HL-60/S4 treated with phorbol 12-myristate 13-acetate at 8.2 ng/mL for 4 days and 3 days (cell line): ENCODE data around the gene SGK1.

Experiments used
- in situ Hi-C: fragments of 300-500 bp; cut with MboI; formaldehyde crosslinking; loops from 2 replicates; pipeline ENCODE4 v1.15.0; 2022; ENCODE audit warnings: low sequenced_read_pairs

Gene SGK1

DNA sequence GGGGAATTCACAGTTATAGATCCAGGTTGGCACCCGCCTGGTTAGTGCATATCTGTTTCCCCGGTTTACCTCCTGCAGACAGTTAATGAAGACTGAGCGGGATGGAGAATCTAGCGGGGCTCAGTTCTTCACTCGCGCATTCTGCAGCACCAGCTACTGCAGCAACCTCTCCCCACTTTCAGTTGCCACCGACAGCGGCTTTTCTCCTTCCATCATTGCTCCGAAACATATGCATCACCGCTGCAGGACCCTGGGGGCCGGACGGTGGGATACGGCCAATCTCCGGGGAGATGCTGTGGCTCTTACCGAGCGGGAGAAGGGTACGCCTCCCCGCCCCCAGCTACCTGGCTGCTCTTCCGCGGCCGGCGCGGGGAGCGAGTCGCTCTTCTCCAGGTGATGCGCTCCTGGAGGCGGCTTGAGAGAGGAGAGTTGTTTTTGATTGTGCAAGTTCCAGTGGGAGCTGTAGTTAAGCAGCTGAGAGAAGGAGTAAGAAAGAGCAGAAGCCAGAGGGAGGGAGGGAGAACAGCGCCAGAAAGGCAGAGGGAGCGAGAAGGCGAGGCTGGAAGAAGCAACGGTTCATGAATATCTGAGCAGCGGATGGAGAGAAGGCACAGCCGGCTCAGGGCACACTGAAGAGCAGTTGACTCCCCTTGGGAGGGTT, at the start of gene SGK1:
Gene SGK1, minus strand, starts transcription at position 642 of the 661 bp plus-strand sequence. CDS start 652 bp downstream, outside the sequence.
- in situ Hi-C loops = no loop called here

DNA sequence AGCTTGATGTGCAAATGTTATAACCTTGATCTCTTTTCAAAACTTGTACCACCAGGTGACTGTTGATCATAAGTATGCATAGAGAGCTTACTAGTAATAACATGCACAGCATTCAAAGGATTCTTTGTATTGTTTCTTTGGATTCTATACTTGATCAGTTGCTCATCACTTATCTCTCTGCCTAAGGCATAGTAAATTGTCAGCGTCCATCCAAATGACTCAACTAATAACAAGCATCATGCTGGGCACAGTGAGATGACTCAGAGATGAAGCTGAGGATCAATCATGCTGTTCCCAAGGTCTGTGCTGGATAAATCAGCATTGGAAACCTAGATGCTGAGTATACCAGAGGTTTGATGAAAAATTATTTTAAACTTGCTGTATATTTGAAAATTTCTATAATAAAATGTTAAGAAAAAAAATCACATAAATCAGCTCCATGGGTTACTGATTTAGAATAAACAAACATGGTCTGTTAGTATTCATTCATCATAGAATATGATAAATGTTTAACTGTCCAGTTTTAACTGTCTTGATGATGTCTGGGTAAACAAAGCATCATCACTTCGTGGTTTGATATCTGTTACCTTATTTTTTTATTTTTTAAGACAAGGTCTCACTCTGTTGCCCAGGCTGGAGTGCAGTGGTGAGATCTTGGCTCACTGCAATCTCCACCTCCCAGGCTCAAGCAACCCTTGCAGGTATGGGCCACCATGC, 45.6 kb upstream of the SGK1 start:
- in situ Hi-C loops = no loop called here

DNA sequence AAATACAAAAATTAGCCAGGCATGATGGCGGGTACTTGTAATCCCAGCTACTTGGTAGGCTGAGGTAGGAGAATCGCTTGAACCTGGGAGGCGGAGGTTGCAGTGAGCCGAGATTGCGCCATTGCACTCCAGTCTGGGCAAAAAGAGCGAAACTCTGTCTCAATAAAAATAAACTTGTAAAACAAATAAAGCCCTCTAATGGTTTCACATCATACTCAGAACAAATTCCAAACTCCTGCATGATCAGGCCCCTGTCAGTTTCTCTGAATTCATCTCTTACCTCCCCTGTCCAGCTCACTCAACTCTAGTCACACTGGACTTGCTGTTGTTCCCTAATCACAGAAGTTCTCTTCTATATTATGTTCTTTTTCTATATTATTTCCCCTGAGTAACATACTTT, 43.1 kb upstream of the SGK1 start:
- in situ Hi-C loops = no loop called here

DNA sequence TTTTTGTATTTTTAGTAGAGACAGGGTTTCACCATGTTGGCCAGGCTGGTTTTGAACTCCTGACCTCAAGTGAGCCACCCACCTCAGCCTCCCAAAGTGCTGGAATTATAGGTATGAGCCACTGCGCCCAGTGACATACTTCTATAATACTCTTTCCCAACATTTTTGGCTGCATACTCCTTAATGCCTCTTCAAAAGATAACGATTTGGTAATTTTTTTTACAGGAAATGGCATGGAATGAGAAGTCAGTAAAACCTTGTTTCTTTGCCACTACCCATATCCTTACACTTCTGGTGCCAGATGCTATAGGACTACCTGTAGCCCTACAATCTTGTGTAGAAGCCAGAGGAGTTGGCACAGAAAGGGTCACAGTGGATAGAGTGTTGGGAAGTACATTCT, 41.4 kb upstream of the SGK1 start:
- in situ Hi-C loops = no loop called here

DNA sequence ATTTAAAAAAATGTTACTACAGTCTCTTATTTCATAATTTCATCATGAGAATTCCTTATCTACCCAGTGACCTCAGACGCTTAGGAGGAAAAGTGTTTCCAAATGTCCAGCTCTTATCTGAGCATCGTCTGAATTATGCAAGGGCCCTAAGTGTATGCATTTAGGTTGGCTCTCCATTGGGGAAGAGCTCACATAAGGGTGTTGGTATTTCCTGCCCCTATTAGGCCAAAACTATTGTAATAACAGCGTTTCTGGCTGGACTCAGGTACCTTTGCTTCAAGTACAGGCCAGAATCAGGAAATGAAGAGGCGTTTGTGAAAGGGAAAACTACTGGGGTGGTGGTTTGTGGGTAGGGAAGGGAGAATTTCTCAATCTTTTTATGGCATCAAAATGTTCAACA, 40.4 kb upstream of the SGK1 start:
- in situ Hi-C loops = no loop called here

DNA sequence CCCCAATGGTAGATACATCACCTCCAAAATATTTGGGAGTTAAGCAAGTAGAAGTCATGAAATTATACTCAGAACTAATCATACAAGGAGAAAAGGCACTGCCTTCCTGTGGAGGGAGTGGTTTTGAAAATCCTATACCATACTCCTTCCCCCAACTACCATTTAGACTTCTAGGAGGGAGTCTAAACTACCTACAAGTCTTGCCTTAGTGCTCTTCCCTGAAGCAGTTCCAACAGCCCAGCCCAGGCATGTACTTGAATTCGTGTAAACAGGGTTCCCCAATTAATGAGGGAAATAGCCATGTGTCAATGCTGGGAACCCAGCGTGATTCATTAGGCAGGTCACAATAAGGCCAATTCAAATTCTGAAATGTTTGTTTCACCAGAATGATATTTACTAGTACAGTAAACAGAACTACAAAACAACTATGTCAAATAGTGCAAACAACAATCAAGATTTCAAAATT, 39.1 kb upstream of the SGK1 start:
- in situ Hi-C loops = no loop called here

DNA sequence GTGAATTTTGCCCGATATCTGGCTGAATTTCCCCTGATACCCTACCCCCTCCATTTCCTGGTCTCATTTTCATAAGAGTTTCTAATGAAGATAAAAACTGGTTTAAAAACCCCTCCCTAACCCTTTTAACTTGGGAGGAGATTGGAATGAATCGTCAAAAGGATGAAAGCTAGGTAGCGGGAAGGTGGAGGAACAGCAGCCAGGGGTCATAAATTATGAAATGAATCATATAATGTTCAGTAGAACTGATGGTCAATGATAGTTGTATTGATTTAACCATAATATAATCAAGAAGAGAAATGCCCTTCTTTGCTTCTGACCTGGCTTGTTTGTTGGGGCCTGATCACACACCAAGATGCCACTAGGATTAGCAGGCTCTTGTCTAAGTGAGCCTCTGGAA, 38.5 kb upstream of the SGK1 start:
- in situ Hi-C loops = no loop called here

DNA sequence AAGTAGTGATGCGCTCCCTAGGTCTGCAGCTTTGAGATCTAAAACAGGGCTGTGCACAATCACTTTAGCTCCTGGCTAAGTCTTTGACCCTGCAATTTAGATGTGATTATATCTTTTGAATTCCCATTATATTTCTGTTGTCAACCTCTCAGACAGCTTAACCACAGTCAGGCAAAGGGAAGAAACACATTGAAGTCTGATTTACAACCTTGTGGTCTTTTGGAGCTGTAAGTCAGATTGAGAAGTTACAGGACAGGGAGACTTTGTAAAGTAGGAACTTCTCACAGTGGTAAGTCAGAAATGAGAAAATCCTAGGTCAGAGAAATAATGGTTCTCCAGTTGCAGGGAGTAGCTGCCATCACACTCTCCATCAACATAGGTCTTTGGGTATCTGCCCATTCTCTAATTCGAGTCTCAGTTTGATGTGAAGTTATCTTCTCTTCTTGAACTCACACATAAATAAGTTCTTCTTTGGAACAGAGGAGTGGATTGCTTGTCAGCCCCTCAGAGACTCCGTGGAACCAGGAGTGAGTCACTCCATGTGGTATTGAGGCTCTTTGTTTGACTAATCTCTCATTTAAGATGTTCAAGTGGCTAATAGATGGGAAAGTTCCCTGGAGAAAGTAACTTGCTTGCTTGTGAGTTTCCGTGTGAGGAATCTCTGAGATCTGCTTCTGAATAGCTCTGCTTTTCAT, 35.0 kb upstream of the SGK1 start:
- in situ Hi-C loops = no loop called here

DNA sequence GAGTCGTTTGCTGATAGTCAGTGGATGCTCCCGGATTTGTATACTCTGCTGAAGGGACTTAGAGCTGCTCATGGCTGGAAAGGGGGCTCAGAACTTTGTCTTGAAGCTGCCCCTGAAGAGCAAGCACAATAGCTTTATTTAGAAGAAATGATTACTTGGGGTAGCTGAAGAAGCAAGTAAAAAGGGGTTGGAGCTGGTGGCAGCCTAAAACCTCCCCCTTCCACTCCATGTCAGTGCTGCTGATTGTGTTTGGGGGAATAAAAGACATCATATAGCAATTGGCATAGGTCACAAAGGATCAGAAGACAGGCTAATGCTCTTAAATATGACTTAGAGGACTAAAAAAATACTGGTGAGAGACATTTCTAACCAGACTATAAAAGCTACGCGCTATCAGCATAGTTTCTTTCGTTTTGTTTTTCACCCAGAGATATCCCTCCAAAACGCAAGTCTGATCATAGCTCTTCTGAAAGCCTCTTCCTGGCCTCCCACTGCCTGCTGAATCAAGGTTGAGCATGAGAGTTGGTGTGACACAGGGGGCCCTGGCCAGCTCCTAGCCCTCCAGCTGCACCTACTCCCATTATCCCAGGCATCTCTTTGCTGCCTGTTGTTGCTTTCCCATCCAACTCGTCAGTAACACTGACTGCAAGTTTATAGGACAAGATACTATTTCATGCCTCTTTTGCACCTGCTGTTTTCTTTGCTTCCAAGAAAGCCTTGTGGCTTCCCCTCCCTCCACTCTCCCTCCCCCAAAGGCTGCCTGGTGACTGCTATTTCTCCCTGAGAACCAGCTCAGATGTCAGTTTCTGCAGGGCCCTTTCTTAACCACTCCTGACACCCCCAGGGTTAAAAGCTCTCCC, 33.9 kb upstream of the SGK1 start:
- in situ Hi-C loops = no loop called here

DNA sequence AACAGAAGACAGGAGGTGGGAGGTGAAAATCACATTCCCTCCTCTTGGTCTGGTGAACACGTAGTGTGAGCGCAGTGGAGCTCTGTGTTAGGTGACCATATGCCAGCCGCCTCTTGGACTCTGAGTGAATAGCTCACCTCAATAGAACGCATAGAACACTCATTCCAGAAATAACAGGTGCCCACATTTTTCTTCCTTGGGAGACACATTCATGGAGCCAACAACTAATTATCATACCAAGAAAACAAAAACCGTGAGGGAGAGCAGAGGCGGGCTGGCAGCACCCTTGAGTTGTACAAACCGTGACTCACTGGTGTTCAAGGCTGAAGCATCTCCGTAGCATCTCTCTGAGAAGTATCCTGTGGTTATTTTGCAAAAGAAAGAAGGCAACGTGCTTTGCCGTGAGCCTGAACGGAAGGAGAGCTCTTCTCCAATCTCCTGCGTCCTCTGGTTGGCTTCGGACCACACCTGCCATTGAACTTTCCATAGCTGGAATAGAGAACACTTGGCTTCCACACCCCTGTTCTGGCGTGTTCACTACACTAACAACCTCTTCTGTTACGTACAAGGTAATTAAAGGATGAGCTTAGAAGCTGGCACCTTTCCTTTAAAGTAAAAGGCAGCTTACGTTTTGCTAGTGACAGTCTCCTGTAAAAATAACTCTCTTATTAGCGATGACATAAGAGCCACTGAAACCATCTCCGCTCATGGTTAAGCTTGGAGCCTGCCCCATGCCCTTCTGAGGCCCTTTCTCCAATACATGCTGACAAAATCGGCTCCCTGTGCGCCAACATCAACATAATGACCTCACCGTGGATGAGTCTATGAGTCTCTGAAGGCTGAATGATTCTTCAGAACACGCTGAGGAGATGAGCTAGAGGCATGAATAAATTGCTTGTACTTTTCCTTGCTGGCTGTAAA, 30.2 kb upstream of the SGK1 start:
- in situ Hi-C loops = no loop called here

DNA sequence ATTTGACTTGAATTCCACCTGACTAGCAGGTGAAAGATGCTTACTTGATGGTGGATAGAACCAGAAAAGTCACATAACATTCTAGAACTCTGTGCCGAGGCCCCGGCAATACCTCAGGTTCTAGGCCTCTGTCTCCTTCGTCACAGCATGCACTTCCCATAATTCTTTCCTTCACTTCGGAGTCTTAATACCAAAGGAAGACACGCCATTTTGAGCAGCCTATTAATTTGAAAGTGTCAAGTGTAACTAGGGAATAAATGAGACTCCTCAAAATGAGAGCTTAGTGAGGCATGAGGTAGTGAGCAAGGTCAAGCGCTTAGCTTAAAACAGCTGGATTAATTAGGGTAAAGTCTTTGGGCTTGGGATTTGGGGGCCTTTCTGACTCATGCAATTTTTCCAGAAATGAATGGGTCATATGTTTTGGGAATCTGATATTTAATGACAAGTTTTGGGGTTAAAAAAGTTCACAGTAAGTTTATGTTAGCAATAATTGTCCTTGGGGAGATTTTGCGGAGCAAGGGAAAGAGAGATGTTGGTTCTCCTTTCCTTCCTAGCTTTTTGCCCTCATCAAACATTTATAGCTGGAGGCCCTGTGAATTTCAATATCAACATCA, 29.1 kb upstream of the SGK1 start:
- in situ Hi-C loops = no loop called here

DNA sequence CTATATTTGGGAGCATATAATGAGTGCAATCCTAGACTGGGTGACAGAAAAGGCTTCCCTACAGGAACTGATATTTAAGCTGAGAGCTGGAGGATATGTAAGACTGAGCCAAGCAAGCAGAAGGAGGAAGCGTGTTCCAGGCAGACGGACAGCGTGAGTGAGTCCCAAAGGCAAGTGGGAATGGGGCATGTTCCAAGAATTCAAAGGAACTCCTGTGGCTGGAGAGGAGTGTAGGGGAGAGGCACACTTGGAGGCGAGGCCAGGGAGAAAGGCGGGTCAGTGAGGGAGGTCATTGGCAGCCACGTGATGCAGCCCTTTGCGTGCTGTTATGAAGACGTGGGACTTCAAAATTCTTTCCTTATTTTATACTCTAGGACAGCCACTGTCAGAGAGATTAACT, 27.9 kb upstream of the SGK1 start:
- in situ Hi-C loops = no loop called here

DNA sequence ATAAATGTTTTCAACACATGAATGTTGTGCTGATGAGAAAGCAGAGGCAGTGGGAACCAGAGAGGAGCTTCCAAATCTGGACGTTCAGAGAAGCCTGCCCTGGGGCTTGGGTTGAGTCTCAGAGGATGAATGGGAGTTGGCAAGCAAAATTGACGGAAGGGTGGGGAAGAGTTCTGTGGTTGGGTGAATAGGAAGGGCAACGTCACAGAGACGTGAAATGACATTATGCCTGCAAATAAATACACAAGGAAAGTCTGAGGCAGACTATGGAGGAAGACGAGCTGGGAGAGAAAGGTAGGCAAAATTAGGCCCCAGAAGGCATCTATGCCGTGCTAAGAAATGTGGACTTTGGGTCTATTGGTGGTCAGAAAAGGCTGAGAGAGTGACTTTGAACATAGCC, 25.2 kb upstream of the SGK1 start:
- in situ Hi-C loops = no loop called here

DNA sequence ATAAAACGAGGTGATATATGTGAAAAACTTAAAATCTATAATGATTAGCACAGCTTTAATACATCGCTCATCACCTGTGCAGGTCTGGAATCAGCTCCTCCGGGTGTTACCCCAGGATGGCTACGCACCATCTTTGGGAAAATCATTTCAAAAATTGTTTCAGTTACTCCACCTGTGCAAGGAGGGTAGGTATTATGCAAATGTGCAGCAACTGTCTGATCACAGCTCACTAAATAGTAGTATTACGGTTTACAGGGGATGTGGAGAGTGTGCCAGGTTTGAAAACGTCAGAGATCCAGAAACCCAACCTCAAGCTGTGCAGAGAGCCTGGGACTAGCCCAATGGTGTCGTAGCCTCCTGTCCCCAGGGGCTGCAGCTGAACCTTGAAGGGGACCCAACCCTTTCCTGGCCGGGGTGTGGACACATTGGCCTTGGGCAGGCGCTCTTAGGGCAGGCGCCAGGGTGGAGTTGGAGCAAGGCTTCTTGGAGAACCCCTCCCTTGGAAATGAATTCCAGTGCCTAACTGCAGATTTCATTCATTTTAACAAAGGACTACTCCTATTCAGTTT, 24.2 kb upstream of the SGK1 start:
- in situ Hi-C loops = no loop called here

DNA sequence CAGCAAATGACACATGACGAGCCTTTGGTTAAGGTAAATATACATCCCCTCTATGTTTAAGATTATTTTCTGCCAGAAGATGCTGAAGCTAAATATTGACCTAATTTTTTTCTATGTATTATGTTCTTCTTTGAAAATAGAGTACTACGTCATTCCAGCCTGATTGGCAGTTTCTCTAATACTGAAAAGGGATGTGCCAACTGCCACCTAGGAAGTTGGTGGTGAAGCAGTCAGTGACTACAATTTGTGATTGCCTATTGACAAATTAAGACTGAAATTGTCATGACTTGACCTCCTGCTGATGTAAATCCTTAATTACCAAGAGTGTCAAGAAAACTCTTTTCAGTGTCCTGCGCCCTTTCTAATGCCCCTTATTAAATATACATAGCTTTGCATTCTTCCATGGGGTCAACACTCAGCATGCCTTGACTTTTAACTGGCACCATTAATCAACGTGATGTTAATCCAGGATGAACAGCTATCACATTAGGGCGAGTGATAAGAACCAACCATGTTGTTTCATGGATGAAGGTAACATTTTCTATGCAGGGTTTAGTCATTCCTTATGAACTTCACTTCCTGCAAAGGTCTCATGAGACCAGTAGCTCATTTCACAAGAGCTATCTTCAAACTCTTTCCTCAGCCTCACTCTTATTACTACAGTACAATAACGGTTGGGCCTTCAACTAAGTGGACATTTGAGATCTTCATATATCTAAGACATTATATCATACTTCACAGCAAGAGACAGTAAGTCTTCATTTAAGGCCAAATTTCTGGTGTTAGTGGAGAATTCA, 22.5 kb upstream of the SGK1 start:
- in situ Hi-C loops = no loop called here

DNA sequence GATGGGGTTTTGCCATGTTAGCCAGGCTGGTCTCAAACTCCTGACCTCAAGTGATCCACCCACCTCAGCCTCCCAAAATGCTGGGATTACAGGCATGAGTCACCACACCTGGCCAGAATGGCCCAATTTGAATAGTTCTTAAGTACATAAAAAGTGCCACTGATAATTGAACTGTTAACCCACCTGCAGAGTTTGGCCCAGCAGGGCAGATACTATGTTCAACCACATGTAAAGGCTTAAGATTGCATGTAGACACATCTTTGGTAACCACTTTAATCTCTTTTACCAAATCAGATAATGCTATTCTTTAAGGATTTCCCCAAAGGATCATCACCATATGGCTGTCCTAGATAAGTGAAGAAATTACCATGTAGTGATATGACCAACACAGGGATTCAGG, 21.3 kb upstream of the SGK1 start:
- in situ Hi-C loops = no loop called here

DNA sequence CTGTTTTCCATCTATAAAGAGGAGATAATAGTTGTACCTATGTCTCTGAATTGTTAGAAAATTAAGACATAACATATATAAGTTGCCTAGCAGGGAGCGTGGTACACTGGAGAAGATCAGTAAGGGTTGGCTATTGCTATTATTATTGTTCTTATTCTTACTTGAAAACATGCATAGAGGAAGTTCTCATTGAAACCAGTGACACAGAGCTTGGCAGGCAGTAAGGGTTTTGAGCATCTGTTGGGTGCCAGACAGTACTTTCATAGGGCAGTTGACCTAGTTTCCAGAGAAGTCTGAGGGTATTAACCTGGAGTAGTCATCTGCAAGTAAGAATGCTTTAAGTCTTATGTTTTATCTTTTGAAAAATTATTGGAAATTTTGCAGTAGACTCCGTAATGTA, 13.3 kb upstream of the SGK1 start:
- in situ Hi-C loops = no loop called here

DNA sequence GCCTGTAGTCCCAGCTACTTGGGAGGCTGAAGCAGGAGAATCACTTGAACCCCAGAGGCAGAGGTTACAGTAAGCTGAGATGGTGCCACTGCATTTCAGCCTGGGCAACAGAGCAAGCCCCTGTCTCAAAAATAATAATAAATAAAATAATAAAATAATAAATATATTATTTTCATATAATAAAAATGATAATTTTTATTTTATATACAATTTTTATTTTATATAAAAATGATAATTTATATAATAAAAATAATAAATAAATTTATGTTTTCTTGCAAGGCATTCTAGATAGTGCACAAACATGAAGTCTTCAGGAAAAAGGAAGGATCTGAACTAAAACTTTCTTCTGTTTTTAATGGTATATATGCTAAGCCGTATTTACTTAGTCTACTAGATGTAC, 12.6 kb upstream of the SGK1 start:
- in situ Hi-C loops = no loop called here

DNA sequence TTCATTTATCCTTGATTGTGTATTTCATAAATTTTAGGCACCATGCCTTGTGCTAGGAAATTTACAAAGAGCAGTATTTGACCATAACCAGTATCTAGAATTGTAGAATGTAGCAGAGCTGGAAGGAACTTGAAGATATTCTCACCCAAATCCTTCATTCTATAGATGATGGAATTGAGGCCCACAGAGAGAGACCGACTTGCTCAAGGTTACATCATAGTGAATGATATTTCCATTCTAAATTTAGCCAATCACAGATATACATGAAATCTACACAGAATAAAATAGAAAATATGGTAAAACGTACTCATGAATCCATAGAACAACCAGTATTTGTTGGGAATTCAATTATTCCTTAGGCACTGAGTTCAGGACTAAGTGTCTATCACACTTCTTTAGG, 10.9 kb upstream of the SGK1 start:
- in situ Hi-C loops = no loop called here
